Measurements from ENCODE around the gene TAF1. TPM values are rescaled to one million over a fixed set of nuclear protein-coding genes. Genes with fewer than 3 reads are reported as not detected.
"Not testable (repeated sequence)": the region's sequence is repeated elsewhere in the genome, so short reads cannot be mapped to it uniquely, and the experiment has no call there.

Gene TAF1
- total RNA-seq, 2 experiments from 2014 or later: 30.2 to 48.2 TPM

- H3K79me2 ChIP-seq (ENCODE audit: insufficient read depth, low read depth, low read length): no peaks in the 10 kb centered on the region
- H3K9me3 ChIP-seq (ENCODE audit: low read length): no peaks in the 10 kb centered on the region
- no peaks in the 10 kb centered on the region for H3K4me1 ChIP-seq (ENCODE audit: insufficient read depth, low read length, poor library complexity, severe bottlenecking)
- intact Hi-C loops (cut with micrococcal nuclease; ENCODE audit: unreplicated experiment): no loop called here
- no peak overlapping the region for H3K4me3 ChIP-seq (ENCODE audit: low read depth, low read length, poor library complexity, severe bottlenecking)
- DNase-seq (ENCODE audit: low spot score): no peak
- H3K27ac ChIP-seq (ENCODE audit: low read depth, low read length, poor library complexity, severe bottlenecking): no peak overlapping the region
- no peaks in the 10 kb centered on the region for H4K20me1 ChIP-seq (ENCODE audit: insufficient read depth, low read length)
- CTCF ChIA-PET (ENCODE audit: unreplicated experiment): no interaction called here
- H2AFZ ChIP-seq (ENCODE audit: low read length): no peak overlapping the region
- POLR2A ChIA-PET: interaction anchor here (0.7 to 0.8 kb wide), 2 partner anchors 1060 to 1099 kb away, joined by 3 to 4 read pairs; no protein-coding TSS in a partner anchor
- no peaks in the 10 kb centered on the region for H3K9me2 ChIP-seq (ENCODE audit: insufficient read depth, low read length)
- no peak overlapping the region for H3K4me2 ChIP-seq (ENCODE audit: low read length)
- TF ChIP-seq CTCF (conservative IDR thresholded peaks at IDR 0.05; ENCODE audit: low read length) (no peak), EZH2phosphoT487 (IDR thresholded peaks at IDR 0.05; ENCODE audit: borderline replicate concordance, low read depth, low read length) (no peak)
- H3K36me3 ChIP-seq (ENCODE audit: insufficient read depth, low read length): no peaks in the 10 kb centered on the region
- BruUV-seq (replicated peaks): no TSS peak
Measured at GRCh38 chrX:71493111-71493613, 127.0 kb downstream of the TAF1 start.

- H3K4me3 ChIP-seq (ENCODE audit: low read depth, low read length, poor library complexity, severe bottlenecking); H3K79me2 ChIP-seq (ENCODE audit: insufficient read depth, low read depth, low read length); H3K4me1 ChIP-seq (ENCODE audit: insufficient read depth, low read length, poor library complexity, severe bottlenecking); intact Hi-C loops (cut with micrococcal nuclease; ENCODE audit: unreplicated experiment); H3K9me3 ChIP-seq (ENCODE audit: low read length); H3K9me2 ChIP-seq (ENCODE audit: insufficient read depth, low read length); H3K4me2 ChIP-seq (ENCODE audit: low read length); H2AFZ ChIP-seq (ENCODE audit: low read length); POLR2A ChIA-PET; H3K27ac ChIP-seq (ENCODE audit: low read depth, low read length, poor library complexity, severe bottlenecking); H4K20me1 ChIP-seq (ENCODE audit: insufficient read depth, low read length); CTCF ChIA-PET (ENCODE audit: unreplicated experiment); DNase-seq (ENCODE audit: low spot score); BruUV-seq (replicated peaks); H3K36me3 ChIP-seq (ENCODE audit: insufficient read depth, low read length): not testable (repeated sequence)
Measured at GRCh38 chrX:71495979-71496378, 129.8 kb downstream of the TAF1 start.

GRCh38 chrX:71496476-71496875 lies 130.3 kb downstream of the TAF1 start:
- POLR2A ChIA-PET: no interaction called here
- H3K9me2 ChIP-seq (ENCODE audit: insufficient read depth, low read length): no peaks in the 10 kb centered on the region
- no peak for DNase-seq (ENCODE audit: low spot score)
- H3K4me3 ChIP-seq (ENCODE audit: low read depth, low read length, poor library complexity, severe bottlenecking): no peak overlapping the region
- no peaks in the 10 kb centered on the region for H3K4me1 ChIP-seq (ENCODE audit: insufficient read depth, low read length, poor library complexity, severe bottlenecking)
- H3K9me3 ChIP-seq (ENCODE audit: low read length): no peaks in the 10 kb centered on the region
- no peaks in the 10 kb centered on the region for H3K79me2 ChIP-seq (ENCODE audit: insufficient read depth, low read depth, low read length)
- CTCF ChIA-PET (ENCODE audit: unreplicated experiment): no interaction called here
- no peak overlapping the region for H3K27ac ChIP-seq (ENCODE audit: low read depth, low read length, poor library complexity, severe bottlenecking)
- TF ChIP-seq EZH2phosphoT487 (IDR thresholded peaks at IDR 0.05; ENCODE audit: borderline replicate concordance, low read depth, low read length) (no peak), CTCF (conservative IDR thresholded peaks at IDR 0.05; ENCODE audit: low read length) (no peak)
- intact Hi-C loops (cut with micrococcal nuclease; ENCODE audit: unreplicated experiment): no loop called here
- no peak overlapping the region for H3K4me2 ChIP-seq (ENCODE audit: low read length)
- no peak overlapping the region for H2AFZ ChIP-seq (ENCODE audit: low read length)
- H4K20me1 ChIP-seq (ENCODE audit: insufficient read depth, low read length): no peaks in the 10 kb centered on the region
- no TSS peak for BruUV-seq (replicated peaks)
- no peaks in the 10 kb centered on the region for H3K36me3 ChIP-seq (ENCODE audit: insufficient read depth, low read length)

- H3K27ac ChIP-seq (ENCODE audit: low read depth, low read length, poor library complexity, severe bottlenecking); CTCF ChIA-PET (ENCODE audit: unreplicated experiment); H2AFZ ChIP-seq (ENCODE audit: low read length); intact Hi-C loops (cut with micrococcal nuclease; ENCODE audit: unreplicated experiment); BruUV-seq (replicated peaks); H4K20me1 ChIP-seq (ENCODE audit: insufficient read depth, low read length); H3K36me3 ChIP-seq (ENCODE audit: insufficient read depth, low read length); H3K4me1 ChIP-seq (ENCODE audit: insufficient read depth, low read length, poor library complexity, severe bottlenecking); H3K9me3 ChIP-seq (ENCODE audit: low read length); H3K9me2 ChIP-seq (ENCODE audit: insufficient read depth, low read length); DNase-seq (ENCODE audit: low spot score); H3K79me2 ChIP-seq (ENCODE audit: insufficient read depth, low read depth, low read length); H3K4me3 ChIP-seq (ENCODE audit: low read depth, low read length, poor library complexity, severe bottlenecking); H3K4me2 ChIP-seq (ENCODE audit: low read length); POLR2A ChIA-PET: not testable (repeated sequence)
Measured at GRCh38 chrX:71502080-71502479, 135.9 kb downstream of the TAF1 start.
